Measurements from ENCODE around the gene FCMR.

FCMR gene, protein sequence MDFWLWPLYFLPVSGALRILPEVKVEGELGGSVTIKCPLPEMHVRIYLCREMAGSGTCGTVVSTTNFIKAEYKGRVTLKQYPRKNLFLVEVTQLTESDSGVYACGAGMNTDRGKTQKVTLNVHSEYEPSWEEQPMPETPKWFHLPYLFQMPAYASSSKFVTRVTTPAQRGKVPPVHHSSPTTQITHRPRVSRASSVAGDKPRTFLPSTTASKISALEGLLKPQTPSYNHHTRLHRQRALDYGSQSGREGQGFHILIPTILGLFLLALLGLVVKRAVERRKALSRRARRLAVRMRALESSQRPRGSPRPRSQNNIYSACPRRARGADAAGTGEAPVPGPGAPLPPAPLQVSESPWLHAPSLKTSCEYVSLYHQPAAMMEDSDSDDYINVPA

DNA sequence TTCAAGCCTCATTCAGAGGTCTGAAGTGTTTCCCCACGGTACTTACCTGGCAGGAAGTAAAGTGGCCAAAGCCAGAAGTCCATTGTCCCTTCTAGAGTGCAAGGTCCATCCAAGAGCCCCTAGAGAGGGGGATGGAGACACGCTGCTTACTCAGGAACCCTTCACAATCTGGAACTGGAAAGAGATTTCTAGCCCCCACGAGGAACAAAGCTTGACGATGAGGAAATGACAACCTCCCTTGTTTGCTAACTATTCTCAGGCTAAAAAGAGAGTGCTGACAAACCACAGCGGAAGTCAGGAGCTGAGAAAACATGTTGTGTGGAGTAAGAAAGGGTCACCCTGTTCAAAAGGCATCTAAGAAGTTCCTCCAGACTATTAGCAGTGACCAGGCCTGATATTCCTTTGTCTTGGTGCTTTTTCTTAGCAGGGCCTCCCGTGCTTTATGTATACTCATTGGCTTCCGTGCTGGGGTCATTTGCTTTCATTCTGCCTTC, at the start of gene FCMR:
TSS of gene FCMR (minus strand) at position 170 of the 494 bp plus-strand sequence. CDS start at position 83, 87 bp downstream.
- no peak for DNase-seq

DNA sequence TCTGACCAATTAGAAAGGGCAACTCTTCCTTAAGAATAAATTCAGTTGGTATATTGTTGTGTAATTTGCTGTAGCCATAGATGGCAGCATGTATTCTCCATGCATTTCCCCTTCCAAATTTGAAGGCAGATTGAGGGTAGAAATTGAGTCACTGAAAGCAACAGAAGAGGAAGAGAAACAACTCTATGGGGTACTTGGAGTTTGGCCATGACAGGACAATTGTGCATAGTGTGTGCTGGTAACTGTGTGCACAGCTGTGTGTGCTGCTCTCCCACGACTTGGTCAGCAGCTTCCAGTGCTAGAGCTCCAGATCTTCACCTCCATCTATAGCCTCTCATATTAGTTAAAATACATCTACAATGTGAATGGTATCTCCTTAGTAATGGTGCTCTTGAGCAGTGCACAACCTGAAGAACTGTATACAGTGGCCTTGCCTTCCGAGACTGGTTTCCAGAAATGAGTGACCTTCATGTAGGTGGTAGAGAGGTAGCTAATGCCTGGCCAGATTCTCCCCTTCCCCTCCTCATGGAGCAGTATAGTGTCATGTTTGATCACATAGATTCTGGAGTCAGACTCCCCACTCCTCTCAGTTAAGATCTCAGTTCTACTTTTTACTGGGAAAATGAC, 49.4 kb upstream of the FCMR start:
- no peak for DNase-seq

DNA sequence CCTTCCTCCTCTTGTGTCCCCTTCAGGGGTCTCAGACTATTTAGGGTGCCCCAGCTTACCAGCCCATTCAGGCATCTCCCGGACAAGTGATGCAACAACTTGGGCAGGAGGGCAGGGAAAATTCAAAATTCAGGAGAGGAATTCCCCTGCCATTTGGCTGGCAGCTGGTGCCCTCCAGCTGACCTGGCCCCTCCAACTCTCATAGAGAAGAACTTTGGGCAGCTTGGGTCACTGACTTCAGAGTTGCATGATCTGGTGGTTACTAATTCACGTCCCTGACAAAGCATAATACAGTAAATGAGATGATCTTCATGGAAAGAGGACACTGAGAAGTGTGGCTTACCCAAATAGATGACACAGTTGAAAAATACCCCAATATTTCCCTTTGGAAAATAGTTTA, 48.7 kb upstream of the FCMR start, which contains the start of gene FCAMR:
TSS of gene FCAMR (minus strand) at position 15 of the 400 bp plus-strand sequence. CDS start 335 bp downstream, outside the sequence.
- no peak for DNase-seq

DNA sequence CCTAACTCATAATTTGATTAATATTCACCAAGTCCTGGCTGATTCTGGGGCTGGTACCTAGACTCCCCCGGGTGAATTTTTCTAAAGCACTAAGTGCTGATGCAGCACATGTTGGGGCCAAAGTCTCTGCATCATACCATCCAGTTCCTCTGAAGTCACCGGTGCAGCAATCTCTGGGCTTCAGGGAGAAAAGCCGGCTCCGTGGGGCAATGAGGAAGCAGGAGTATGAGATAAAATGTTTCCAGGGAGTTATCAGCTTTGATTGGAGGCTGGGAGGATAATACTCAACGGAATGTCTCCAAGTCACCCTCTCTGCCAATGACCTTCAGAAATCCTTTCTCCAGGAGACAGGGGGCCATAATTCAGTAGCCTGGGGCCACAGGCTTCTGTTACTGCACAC, 47.3 kb upstream of the FCMR start:
- DNase-seq, result no peak

DNA sequence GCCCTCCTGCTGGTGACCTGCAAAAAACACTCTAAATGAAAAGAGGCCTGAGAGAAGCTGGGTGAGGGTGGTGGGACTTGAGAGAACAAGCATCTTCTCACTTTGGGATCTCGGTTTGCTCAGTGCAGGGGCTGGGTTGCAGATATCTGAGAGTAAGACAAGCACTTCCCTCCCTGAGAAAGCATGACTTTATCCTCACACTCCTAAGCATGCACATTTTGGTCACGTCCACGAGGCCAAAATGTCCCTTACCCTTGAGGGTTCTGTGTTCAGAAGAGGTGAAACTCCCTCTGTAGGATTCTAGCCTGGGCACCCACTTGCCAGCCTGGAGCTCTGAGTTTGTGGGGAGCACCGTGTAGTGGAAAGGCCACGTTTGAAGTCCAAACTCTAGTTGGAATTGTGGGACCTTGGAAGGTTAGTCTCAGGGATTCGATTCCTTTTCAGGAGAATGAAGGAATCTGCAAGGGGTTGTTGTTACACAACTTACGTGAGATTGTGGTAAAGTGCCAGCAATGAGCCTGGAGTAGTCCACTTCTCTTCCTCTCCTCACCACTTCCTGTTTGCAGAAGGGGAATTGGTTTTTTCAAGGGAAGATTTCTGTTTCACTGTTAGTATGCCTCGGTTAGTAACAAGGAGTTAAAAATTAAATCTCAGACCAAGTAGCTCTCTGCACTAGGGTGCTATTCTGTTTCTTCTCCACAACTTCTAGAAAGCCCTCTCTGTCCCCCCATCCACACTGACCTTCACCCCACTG, 45.5 kb upstream of the FCMR start:
- DNase-seq, result no peak

DNA sequence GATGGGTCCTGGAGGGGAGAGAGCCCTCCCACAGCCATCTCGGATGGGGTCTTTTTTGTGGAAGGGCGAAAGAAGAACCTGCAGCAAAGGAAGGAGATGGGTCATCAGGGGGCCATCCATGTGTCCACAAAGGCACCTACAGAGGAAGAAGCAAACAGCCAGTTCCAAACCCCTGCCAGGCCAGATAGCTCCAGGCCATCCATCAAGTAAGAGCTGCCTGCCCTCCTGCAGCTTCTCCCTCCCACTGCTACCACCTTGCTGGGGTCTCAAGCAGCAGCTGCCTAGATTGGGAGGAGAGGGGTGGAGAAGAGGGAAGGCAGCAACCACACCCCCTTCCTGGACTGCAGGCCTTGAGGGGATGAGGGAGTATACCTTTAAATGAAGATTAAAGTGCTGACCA, 44.0 kb upstream of the FCMR start:
- DNase-seq, result no peak

DNA sequence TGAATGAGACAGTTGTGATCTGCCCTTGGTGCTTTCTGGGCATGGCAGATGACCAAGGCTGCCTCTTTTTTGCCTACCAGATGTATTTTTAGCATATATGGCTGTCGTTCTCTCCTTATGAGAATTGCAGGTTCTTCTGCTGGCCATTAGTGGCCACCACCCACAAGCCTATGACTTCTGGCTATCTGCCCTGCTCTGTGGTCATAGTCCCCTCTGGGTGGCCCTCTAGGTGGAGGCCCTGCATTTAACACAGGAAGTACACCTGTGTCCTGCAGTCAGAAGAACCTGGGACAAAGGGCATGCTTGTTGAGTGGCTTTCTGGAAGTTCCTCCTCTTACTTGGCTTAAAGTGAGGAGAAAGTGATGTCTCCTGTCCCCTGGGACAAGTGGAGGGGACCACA, 42.0 kb upstream of the FCMR start:
- no peak for DNase-seq

DNA sequence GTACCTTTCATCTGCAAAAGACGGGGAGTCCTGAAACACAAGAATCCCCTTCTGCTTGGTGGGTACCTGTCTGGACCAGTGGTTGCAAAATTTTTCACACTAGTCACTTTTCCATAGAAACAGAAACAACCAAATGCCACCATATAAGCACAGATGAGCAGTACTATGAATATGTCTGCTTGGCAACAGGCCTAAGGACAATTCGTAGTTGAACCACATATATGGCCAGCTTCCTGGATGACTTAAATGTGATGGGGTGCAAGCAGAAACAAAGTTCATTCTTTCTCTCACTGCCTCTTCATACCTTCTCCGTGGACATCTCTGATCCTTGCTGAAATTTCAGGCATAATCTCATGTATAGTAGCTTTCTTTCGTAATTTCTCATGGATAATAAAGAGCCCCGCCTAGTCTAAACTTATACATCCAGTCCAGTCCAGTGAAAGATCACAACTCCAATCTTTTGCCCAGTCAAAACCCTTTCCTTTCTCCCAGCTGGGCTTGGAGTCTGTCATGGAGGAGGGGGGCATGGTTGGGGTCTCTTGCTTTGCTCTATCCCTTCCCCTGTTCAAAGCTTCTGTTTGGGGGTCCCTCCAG, 41.5 kb upstream of the FCMR start:
- no peak for DNase-seq

DNA sequence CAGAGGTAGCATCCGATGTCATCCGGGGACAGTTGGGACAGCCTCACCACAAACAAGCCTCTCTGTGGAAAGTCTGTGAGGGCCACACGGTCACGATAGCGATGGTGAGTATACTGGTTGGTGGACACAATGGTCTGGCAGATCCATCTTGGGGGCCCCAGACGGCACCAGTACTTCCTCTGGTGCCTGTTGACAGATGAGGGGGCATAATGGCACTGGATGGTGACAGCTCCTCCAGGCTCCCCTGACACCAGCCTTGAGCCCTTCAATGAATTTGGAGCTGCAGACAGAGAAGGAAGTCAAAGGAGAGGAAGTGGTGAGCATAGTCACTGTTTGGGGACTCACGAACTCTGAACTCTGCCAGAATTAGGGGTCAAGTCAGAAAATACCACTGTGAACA, 40.5 kb upstream of the FCMR start:
- DNase-seq, result no peak

DNA sequence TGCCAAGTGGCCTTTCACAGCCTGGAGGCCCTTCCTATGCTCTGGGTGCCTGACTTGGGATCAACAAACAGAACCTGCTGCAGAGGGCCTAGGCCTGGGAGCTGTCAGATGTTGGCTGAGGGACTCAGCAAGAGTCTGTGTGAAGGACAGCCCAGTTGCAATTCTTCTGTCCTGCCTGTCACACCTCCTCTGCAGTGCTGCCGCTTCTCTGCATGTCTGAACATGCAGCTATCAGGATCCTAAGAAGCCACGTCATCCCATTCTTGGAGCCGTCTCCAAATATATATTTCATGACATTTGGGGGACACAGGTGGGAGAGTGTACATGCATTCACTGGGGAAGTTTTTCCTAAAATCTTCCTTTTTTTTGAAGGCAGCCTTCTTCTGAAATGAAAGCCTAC, 39.9 kb upstream of the FCMR start:
- no peak for DNase-seq

DNA sequence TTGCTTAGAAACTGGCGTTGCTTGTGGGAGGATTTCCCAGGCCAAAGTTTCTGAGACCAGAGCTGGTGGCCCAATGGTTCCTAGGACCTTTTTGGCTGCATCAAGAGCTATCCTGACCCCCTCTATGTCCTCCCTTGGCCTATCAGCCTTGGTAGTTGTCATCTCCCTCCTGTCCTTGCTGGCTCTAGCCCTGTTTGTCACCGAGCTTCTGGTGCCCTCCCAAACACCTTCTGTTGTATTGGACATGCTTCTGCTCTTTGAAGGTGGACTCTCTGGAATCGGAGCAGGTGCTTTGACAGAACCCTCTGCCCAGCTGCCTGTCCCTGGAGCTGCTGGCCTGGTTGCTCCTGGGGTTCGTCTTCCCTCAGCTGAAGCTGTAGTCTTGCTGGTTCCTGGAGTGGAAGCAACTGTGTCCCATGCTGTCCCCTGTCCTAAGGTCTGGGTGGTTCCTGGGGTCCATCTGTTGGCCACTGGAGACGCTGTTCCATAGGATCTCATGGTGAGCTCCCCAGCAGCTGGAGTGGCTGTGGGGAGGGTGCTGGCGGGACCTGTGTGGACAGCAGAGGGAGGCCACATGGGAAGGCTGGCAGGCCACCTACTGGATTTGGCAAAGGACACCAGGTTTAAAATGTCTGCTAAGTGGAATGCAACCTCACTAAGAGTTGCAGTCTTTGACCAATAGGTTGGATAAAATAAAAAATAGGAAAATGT, 39.1 kb upstream of the FCMR start:
- no peak for DNase-seq

DNA sequence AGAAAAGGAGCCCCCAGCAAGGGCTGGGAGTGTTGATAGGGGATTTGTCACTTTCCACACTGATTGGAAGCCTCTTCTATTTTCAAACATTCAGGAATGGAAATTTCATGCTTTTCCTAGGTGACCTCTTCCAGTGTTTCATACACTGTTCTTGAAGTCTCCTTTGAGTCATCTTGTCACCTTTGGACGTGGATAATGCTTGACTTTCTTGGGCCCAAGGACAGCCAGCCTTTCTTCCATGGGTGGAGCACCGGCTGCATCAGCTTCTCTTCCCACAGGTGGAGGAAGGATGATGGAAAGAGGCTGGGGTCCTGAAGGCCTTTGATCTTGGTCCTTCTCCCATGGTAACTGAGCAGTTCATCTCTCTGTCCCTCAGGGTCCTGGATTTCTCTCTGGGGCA, 36.4 kb upstream of the FCMR start:
- no peak for DNase-seq

DNA sequence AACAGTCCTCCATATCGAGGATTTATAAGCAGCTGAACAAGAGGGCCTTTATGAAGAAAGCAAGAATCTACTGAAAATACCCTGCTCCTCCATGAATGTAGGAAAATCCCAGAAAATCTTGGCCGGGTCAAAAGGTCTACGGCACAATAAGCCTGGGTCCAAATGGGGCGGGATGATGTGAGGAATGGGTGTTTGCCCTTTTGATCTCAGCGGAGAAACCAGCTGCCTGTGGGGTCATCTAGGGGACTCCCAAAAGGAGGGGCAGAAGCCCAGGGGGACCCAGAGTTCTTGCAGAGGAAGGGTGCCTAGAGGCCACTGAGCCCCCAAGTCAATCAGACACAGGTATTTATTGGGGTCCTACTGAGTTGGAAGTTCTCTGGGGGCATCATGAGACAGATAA, 35.9 kb upstream of the FCMR start:
- DNase-seq, result no peak

DNA sequence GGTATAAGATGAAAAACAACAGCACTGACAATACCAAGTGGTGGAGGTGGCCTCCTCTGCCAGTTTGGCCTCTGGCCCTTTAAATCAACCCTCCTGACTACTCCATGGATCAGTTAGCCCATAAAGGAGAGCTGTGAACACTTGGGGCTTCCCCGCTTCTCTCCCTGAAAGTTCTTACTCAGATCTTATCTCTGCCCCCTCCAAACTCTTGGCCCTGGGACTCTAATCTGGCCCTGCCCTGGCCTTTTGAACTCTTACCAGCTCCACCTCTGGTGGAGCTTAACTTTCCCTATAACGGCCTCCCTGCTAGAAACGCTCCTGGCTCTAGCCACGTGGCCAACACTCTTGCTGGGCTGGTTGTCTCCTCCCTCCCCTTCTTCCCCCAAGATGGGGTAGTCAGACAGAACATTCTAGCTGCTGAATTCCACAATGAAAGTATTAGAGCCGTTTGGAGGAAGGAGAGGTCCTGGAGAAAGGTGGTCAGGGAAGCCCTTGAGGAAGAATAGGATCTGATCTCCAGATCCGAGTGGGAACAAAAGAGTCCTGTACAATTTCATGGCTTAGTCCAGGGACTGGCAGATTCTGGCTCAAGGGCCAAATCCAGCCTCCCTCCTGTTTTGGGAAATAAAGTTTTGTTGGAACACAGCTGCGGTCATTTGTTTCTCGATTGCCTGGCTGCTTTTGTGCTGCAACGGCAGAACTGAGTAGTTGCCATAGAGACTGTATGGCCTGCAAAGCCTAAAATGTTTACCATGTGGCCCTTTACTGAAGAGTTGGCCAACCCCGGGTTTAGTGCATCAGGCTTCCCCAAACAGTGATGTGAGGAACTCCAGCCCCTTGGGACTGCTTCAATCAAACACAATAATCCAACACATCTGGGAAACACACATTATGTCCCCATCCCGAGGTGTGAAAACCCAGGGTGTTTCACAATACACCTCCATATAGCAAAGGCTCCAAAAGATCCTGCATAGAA, 34.0 kb upstream of the FCMR start:
- DNase-seq, result no peak

DNA sequence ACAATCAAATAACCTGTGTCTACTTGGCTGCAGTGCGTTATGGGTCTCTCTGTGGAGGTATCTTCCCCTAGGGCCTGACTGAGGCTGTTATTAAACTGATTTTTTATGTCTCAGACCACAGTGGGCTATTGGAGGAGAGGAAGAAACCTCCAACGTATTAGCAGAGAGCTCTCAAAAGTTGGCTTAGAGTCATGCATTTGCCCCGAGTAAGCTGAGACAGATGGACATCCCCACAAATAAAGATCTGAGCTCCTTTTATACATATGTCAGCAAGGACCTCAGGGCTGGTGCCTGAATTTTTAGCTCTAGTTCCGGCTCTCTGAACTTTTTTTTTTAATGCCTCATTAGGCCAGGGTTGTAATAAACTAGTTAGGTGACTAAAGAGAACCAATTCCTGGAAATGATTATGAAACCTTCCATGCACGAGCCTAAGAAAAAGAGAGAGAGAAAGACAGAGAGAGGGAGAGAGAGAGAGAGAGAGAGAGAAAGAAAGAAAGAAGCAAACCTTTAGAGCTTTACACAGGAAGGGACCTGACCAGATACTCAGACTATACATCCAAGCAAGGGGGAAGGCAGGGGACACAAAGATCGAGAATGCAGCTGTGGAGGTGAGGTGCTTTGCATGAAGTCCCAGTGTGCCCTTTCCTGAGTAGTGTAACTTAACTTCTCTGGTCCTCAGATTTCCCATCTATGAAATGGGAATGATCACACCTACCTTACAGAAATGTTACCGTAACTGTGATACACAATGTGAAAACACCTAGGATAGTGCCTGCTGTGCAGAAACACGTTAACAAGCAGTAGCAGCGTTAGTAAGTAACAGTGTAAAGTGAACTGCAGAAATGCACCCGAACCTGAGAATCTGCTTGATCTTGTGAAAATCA, 33.0 kb upstream of the FCMR start:
- peak in 1 of 2 experiments; percentile 11 for DNase-seq

DNA sequence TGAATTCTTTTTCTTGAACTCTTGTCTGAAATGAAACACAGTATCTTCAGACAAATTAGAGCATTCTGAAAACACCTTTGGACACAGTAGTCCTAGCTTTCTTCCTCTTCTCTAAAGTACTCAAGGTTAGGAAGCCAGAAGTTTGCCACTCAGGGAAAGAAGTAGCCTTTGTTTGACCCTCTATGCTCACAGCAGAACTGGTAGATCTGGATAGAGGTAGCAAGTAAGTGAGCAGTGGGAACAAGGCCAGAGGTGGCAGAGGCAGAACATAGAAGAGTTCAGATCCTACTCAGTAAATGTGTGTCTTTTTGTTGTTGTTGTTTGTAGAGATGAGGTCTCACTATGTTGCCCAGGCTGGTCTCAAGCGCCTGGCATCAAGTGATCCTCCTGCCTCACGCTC, 31.9 kb upstream of the FCMR start:
- no peak for DNase-seq

DNA sequence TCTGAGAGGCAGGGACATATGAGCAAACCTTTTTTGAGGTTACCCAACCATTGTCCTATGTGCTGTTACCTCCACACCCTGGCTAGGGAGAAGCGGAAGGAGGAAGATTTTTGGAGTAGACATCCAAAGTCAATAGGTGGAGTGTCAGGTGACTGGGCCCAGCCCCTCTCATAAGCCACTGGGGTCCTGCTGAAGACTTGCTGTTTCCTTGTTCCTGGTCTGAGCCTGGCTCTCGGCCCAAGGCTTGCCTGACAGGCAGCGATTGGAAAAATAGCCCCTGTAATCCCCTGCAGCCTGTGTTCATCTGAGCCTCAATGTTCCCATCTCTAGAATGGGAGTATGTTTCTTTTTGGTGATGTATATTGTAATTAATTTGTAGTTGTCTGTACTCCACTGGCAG, 31.4 kb upstream of the FCMR start:
- no peak for DNase-seq

DNA sequence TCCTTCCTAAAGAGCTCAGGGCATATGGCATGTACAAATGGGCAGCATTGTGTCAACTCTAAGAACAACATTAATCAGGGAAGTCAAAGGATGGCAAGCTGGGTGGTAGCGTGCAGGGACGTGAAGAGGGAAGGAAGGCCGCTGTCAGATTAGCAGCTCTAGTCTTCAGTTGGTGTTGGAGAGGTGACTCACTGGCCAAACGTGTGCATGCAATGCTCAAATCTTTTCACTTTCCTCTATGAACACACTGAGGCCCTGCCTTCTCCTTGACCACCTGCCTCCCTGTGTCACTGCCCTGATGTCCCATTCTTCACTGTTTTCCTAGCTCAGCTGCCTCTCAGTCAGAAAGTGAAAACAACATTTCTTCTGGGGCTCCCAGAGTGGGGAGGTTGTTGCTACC, 30.4 kb upstream of the FCMR start:
- DNase-seq, result no peak

DNA sequence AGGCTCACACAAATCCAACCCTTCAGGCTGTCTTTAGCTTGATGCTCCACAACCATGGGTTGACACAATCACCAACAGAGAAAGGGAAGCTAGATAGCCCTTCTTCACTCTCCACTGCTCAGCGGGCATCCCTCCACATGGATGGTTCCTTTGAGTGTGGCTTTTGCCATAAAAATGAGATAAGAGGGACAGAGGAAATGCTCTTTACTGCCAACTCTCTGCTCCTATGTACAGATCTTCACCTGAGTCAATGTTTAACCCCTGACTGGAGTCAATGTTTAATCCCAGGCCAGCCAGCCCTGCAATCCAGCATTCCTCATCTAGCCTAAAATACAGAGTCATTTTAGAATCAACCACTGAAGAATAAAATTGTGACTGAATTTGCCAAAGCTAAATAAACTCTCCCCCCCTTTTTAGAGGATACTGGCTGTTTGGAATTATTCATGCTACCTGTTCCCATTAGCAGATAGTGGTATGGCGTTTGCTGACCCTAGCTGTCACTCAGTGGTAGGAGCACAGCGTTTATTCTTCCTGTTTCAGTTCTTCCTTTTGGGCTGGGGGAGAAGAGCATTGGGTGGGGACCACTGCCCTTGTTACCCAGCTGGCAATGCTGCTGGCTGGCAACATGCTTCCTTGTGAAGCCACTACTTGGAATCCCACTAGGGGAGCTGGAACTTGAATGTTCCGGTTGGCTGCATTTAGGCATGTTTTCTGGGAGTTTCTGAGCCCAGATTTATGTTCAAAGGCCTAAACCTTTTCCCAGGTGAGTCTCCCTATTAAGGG, 29.8 kb upstream of the FCMR start:
- no peak for DNase-seq

Data from NCI-H446 (cell line).